22Rv1 (cell line): Measurements from ENCODE around the gene ATOX1.
"Not testable (repeated sequence)": the region's sequence is repeated elsewhere in the genome, so short reads cannot be mapped to it uniquely, and the experiment has no call there.

Experiments used
- H3K27ac ChIP-seq: fragments of 450-650 bp; 2 replicates; pipeline ENCODE4 v1.5.1; 2017
- ZFX ChIP-seq: fragments of 450-650 bp; IDR thresholded peaks from 2 replicates; pipeline ENCODE4 v1.6.1; 2017; ENCODE audit warnings: antibody characterized with exemption, borderline replicate concordance
- TF ChIP-seq, protein P1 (sequence below): fragments of 450-650 bp; IDR thresholded peaks from 2 replicates; pipeline ENCODE4 v1.5.1; 2017; ENCODE audit warnings: mild to moderate bottlenecking

The ATOX1 gene

DNA sequence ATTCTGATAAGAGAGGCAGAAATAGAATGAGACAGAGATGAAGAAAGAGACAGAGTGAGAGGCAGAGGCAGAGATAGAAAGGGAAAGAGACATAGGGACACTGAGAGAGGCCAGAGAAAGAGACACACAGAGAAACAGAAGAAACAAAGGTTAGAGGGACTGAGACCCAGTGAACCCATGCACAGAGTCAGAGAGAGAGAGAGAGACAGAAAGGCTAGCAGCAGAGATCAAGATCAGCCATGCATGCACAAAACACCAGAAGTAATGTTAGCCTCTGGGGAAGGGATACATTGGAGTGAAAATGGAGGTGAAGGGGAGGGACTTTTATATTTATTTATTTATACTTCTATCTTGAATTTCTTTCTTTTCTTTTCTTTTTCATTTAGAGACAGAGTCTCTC, 57.6 kb downstream of the ATOX1 start:
- H3K27ac ChIP-seq, result no peak overlapping the region
- TF ChIP-seq, protein P1, sequence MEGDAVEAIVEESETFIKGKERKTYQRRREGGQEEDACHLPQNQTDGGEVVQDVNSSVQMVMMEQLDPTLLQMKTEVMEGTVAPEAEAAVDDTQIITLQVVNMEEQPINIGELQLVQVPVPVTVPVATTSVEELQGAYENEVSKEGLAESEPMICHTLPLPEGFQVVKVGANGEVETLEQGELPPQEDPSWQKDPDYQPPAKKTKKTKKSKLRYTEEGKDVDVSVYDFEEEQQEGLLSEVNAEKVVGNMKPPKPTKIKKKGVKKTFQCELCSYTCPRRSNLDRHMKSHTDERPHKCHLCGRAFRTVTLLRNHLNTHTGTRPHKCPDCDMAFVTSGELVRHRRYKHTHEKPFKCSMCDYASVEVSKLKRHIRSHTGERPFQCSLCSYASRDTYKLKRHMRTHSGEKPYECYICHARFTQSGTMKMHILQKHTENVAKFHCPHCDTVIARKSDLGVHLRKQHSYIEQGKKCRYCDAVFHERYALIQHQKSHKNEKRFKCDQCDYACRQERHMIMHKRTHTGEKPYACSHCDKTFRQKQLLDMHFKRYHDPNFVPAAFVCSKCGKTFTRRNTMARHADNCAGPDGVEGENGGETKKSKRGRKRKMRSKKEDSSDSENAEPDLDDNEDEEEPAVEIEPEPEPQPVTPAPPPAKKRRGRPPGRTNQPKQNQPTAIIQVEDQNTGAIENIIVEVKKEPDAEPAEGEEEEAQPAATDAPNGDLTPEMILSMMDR, result no peak
- no peak for TF ChIP-seq ZFX

DNA sequence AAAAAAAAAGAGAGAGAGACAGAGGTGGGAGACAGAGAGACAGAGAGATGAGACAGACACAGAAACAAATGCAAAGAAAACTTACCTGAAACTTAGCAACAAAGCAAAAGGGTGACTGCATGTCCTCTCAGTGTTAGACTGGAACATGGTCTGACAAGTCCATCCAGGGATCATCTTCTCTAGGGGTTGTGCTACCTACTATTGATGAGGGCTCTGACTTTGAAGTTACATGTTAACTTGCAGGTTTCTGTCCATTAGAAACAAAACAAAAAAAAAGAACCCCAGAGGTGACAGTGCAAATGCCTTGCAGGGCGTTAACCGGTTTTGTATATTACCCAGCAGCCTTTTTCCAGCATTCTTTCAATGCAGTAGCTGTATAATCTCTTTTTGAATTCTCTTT, 58.1 kb downstream of the ATOX1 start:
- no peak overlapping the region for H3K27ac ChIP-seq
- TF ChIP-seq ZFX, result no peak
- TF ChIP-seq, protein P1, result no peak

DNA sequence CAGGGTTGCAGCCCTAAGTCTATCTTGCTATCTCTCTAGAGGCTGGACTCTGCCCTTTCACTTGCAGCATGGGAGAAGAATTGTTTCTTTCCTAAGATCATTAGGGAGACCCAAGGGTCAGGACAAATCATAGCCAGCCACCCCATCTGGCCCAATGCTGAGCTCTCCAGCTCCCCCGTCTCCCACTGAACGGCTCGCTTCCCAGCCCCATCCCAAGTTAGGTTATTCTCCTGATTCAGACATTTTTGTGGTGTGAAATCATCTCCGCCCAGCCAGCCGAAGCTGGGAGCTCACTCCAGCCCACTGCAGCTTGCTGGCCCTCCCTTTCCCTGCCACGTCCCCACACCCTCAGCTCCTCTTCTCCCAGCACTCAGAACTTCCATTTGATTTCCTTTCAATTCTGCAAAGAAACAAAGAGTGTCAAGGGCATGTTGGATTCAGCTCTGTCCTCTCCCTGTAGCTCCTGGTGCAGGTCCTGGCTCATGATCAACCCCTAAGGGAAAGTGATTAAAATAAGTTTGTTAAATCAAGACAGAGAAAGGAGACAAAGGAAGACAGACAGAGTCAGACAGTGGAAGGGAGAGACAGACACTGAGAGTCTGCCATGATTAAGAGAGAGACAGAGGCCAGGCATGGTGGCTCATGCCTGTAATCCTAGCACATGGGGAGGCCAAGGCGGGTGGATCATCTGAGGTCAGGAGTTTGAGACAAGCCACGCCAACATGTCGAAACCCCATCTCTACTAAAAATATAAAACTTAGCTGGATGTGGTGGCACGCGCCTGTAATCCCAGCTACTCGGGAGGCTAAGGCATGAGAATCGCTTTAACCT, 59.1 kb downstream of the ATOX1 start:
- H3K27ac ChIP-seq, result no peak overlapping the region
- TF ChIP-seq, protein P1, result no peak
- no peak for TF ChIP-seq ZFX

DNA sequence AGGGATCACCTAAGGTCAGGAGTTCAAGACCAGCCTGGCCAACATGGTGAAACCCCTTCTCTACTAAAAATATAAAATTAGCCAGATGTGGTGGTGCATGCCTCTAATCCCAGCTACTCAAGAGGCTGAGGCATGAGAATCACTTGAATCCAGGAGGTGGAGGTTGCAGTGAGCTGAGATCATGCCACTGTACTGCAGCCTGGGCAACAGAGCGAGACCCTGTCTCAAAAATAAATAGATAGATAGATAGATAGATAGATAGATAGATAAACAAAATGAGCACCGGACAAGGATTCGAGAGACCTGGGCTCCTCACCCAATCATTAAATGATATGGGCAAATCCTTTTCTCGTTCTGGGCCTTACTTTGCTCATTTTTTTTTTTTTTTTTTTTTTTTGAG, 60.4 kb downstream of the ATOX1 start:
- H3K27ac ChIP-seq, result not testable (repeated sequence)

DNA sequence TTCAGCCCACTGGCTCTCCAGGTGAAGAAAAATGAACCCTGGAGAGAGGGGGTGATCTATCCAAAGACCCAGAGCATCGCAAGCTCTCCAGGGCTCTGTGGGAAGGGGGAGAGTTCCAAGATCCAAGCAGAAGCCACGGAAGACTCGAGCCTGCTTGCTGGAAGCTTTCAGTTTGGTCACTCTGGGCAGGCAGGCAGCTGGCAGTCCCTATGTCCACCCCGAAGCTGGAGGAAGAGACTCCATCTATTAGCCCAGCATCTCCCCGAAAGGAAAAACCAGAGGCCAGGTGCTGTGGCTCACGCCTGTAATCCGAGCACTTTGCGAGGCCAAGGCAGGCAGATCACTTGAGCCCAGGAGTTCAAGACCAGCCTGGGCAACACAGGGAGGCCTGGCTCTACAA, 61.0 kb downstream of the ATOX1 start:
- no peak overlapping the region for H3K27ac ChIP-seq
- TF ChIP-seq, protein P1, result no peak
- no peak for TF ChIP-seq ZFX

DNA sequence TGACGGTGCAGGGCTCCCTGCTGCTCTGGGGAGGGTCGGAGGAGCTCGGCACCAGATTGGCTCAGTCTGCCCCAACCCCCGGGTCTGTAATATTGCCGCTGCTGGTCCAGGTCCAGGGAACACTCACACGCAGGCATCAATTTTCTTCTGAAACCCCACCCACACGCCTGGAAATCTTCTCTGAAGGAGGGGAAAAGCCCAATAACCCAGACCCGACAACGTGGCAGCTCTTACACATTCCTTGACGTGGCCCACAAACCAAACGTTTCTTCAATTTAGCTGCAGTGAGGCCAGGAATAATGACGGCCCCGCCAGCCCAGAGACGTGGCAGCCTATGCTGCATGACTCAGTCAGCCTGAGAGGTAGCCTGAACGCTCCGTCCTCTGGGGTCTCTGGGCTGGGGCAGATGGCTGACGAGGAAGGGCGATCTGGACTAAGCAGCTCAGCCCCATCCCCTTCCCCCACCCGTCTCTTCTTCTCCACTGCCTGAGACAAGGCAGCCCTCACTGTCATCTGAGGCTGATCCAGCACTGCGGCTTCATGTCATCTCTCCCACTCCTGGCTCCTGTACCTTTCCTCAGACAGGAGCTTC, 61.9 kb downstream of the ATOX1 start:
- no peak for TF ChIP-seq ZFX
- TF ChIP-seq, protein P1, result no peak
- H3K27ac ChIP-seq, result no peak overlapping the region

DNA sequence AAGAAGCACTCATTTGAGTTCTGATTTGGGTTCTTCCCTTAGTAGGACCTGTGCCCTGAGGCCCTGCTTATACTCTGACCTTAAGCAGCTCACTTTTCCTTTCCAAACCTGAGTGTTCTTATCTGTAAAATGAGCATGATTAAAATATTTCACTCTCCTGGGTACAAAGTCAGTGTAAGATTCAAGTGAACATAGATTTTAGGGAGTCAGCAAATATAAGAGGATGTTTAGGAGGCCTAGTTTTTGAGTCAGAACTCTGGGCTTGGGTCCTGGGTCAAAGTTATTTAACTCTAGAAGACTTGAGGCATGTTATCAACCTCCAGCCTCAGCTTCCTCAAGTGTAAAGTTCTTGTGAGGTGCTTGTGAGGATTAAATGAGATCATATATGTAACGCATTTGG, 63.0 kb downstream of the ATOX1 start:
- TF ChIP-seq, protein P1, result no peak
- TF ChIP-seq ZFX, result no peak
- H3K27ac ChIP-seq, result no peak overlapping the region

DNA sequence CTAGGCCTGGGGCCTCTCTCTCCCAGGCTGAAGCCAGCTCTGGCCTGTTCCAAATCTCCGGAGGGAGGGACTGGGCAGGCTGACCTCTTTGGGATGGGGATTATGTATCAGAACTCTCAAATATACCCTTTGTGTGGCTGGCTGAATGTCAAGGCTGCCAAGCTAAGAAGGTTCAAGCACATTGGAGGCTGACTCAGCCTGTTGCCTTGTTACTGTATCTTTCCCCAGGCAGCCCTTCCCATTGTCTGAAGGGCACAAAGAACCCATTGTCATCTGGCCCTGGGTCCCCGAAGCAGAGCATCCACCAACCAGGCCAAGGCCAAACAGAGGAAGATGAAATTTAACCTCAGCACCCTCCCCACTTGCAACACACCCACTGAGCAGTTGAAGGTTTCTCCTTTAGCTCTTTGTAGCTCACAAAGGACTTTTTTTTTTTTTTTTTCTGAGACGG, 64.4 kb downstream of the ATOX1 start:
- H3K27ac ChIP-seq, result no peak overlapping the region
- no peak for TF ChIP-seq ZFX
- TF ChIP-seq, protein P1, result no peak
